ENCODE measurements around the gene SAYSD1. TPM values are rescaled to one million over a fixed set of nuclear protein-coding genes. Genes with fewer than 3 reads are reported as not detected.

The SAYSD1 gene
- total RNA-seq, 1 experiment from 2014 or later, result 9.4 TPM

- H2AFZ ChIP-seq (ENCODE audit: low read length), result no peak overlapping the region
- no peak overlapping the region for H2BK5ac ChIP-seq (ENCODE audit: insufficient read length, low read length)
- no CpG with 5 or more reads among the region's 1 CpG for WGBS (ENCODE audit: extremely low coverage, insufficient read length, low lambda C conversion rate)
- H3K56ac ChIP-seq (ENCODE audit: insufficient read length, low read depth, low read length), result no peak overlapping the region
- no peak overlapping the region for H3K4ac ChIP-seq (ENCODE audit: low read depth, low read length)
- H3K79me1 ChIP-seq (ENCODE audit: insufficient read depth, low read depth, low read length, poor library complexity, severe bottlenecking), result no peaks in the 10 kb centered on the region
- no peak overlapping the region for H4K91ac ChIP-seq (ENCODE audit: insufficient read length, low read depth, low read length)
- Mint-ChIP-seq H3K36me3 (ENCODE audit: insufficient read depth in 1 of 3, low read depth in 3 of 3) (peaks cover 0 to 4% (median 3%) of the 10 kb centered on the region in 3 experiments; a peak in 4 of 7 replicates), H3K9me3 (no peaks in the 10 kb centered on the region), H3K27me3 (ENCODE audit: low read depth) (peaks cover 22% of the 10 kb centered on the region), H3K4me3 (no peak overlapping the region), H3K27ac (no peak overlapping the region), H3K4me1 (peaks cover 0 to 2% of the 10 kb centered on the region in 2 experiments; a peak in 1 of 4 replicates)
- no peak overlapping the region for H2BK20ac ChIP-seq (ENCODE audit: low read depth, low read length, poor library complexity, severe bottlenecking)
- no peaks in the 10 kb centered on the region for H3K4me1 ChIP-seq (ENCODE audit: insufficient read depth, low read length)
- H3K23ac ChIP-seq (ENCODE audit: insufficient read length, low read depth, low read length), result no peak overlapping the region
- H3K79me2 ChIP-seq (ENCODE audit: insufficient read depth, low read length), result no peaks in the 10 kb centered on the region
- H2BK15ac ChIP-seq (ENCODE audit: low read depth, low read length), result no peak overlapping the region
- H3K27me3 ChIP-seq (ENCODE audit: insufficient read depth, low read length), result no peaks in the 10 kb centered on the region
- no peaks in the 10 kb centered on the region for H4K20me1 ChIP-seq (ENCODE audit: control insufficient read depth, insufficient read depth, insufficient read length)
- no peak overlapping the region for H3K18ac ChIP-seq (ENCODE audit: insufficient read length, low read depth, low read length)
- TF ChIP-seq, protein P1, sequence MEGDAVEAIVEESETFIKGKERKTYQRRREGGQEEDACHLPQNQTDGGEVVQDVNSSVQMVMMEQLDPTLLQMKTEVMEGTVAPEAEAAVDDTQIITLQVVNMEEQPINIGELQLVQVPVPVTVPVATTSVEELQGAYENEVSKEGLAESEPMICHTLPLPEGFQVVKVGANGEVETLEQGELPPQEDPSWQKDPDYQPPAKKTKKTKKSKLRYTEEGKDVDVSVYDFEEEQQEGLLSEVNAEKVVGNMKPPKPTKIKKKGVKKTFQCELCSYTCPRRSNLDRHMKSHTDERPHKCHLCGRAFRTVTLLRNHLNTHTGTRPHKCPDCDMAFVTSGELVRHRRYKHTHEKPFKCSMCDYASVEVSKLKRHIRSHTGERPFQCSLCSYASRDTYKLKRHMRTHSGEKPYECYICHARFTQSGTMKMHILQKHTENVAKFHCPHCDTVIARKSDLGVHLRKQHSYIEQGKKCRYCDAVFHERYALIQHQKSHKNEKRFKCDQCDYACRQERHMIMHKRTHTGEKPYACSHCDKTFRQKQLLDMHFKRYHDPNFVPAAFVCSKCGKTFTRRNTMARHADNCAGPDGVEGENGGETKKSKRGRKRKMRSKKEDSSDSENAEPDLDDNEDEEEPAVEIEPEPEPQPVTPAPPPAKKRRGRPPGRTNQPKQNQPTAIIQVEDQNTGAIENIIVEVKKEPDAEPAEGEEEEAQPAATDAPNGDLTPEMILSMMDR (conservative IDR thresholded peaks at IDR 0.05), result no peak
- H3T11ph ChIP-seq (ENCODE audit: low read length), result no peak overlapping the region
- H2AK5ac ChIP-seq (ENCODE audit: insufficient read length, low read length), result no peak overlapping the region
- no peak overlapping the region for H3K27ac ChIP-seq (ENCODE audit: insufficient read length, low read depth, low read length)
- H3K4me2 ChIP-seq (ENCODE audit: insufficient read depth, insufficient read length, low read length), result no peak overlapping the region
- no peak overlapping the region for H2BK120ac ChIP-seq (ENCODE audit: low read depth, low read length, poor library complexity, severe bottlenecking)
- DNase-seq, result no peak
- no peak overlapping the region for H2BK12ac ChIP-seq (ENCODE audit: insufficient read length, low read depth, low read length)
- no peak overlapping the region for H4K8ac ChIP-seq (replicated peaks; ENCODE audit: insufficient read length, low read depth, low read length)
- H3K23me2 ChIP-seq (ENCODE audit: insufficient read length, low read depth, low read length, poor library complexity, severe bottlenecking), result no peaks in the 10 kb centered on the region
- H3K9ac ChIP-seq (ENCODE audit: extremely low read depth, insufficient read length, low read length), result no peak overlapping the region
- no peaks in the 10 kb centered on the region for H3K9me3 ChIP-seq (ENCODE audit: control insufficient read depth, low read depth, low read length)
- no peak overlapping the region for H3K14ac ChIP-seq (ENCODE audit: insufficient read depth, low read length)
- H4K5ac ChIP-seq (ENCODE audit: insufficient read length, low read depth, low read length), result no peak overlapping the region
Observed at GRCh38 chr6:39063526-39063925, 51.5 kb downstream of the SAYSD1 start.

Data from H9 (cell line).